ENCODE data around the gene RNF25.

DNA sequence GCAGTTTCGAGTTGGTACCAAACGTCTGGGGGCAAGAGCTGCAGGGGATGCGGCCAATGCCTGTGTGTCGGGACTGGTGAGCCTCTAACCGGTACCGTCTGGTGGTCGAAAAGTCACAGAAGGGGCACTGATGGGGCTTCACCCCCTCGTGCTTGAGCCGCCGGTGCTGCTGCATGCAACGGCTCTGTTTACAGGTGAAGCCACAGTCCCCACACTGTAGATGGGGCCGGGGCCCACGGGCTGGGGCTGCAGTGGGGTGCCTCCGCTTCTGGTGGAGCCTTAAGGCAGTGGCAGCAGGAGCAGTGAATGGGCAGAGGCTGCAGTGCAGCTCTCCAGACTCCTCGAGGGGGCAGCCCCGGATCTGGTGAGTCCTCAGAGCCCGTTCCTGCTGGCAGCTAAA is 29.0 kb downstream of the RNF25 start:
- TF ChIP-seq POLR2A (IDR thresholded peaks at IDR 0.05; ENCODE audit: low read length) (no peak), SREBF2 (IDR thresholded peaks at IDR 0.05) (no peak), RCOR1 (IDR thresholded peaks at IDR 0.05; ENCODE audit: low read depth, low read length) (no peak), CBX2 (IDR thresholded peaks at IDR 0.05; ENCODE audit: borderline replicate concordance, low read depth) (no peak), EP300 (IDR thresholded peaks at IDR 0.05) (no peak), NPAS2 (CRISPR knock-in tag; IDR thresholded peaks at IDR 0.05; ENCODE audit: borderline replicate concordance) (no peak)
- TF ChIP-seq, protein P1, sequence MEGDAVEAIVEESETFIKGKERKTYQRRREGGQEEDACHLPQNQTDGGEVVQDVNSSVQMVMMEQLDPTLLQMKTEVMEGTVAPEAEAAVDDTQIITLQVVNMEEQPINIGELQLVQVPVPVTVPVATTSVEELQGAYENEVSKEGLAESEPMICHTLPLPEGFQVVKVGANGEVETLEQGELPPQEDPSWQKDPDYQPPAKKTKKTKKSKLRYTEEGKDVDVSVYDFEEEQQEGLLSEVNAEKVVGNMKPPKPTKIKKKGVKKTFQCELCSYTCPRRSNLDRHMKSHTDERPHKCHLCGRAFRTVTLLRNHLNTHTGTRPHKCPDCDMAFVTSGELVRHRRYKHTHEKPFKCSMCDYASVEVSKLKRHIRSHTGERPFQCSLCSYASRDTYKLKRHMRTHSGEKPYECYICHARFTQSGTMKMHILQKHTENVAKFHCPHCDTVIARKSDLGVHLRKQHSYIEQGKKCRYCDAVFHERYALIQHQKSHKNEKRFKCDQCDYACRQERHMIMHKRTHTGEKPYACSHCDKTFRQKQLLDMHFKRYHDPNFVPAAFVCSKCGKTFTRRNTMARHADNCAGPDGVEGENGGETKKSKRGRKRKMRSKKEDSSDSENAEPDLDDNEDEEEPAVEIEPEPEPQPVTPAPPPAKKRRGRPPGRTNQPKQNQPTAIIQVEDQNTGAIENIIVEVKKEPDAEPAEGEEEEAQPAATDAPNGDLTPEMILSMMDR (IDR thresholded peaks at IDR 0.05) = no peak
- TF ChIP-seq, protein P2, sequence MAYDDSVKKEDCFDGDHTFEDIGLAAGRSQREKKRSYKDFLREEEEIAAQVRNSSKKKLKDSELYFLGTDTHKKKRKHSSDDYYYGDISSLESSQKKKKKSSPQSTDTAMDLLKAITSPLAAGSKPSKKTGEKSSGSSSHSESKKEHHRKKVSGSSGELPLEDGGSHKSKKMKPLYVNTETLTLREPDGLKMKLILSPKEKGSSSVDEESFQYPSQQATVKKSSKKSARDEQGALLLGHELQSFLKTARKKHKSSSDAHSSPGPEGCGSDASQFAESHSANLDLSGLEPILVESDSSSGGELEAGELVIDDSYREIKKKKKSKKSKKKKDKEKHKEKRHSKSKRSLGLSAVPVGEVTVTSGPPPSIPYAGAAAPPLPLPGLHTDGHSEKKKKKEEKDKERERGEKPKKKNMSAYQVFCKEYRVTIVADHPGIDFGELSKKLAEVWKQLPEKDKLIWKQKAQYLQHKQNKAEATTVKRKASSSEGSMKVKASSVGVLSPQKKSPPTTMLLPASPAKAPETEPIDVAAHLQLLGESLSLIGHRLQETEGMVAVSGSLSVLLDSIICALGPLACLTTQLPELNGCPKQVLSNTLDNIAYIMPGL (CRISPR knock-in tag; IDR thresholded peaks at IDR 0.05; ENCODE audit: borderline replicate concordance) = no peak

Data from A549 (cell line).